GF-D8 (cell line): ENCODE measurements around the gene PIP5KL1.
"Not testable (repeated sequence)": the region's sequence is repeated elsewhere in the genome, so short reads cannot be mapped to it uniquely, and the experiment has no call there.

Source experiments
- DNase-seq: peaks from one replicate; lab custom pipeline; 2025; lab: John Stamatoyannopoulos, UW

The PIP5KL1 gene

GRCh38 chr9:127886401-127886972 is 44.1 kb downstream of the PIP5KL1 start:
- DNase-seq, result no peak

- DNase-seq, result no peak
Observed at GRCh38 chr9:127885508-127886281, 44.9 kb downstream of the PIP5KL1 start.

DNA sequence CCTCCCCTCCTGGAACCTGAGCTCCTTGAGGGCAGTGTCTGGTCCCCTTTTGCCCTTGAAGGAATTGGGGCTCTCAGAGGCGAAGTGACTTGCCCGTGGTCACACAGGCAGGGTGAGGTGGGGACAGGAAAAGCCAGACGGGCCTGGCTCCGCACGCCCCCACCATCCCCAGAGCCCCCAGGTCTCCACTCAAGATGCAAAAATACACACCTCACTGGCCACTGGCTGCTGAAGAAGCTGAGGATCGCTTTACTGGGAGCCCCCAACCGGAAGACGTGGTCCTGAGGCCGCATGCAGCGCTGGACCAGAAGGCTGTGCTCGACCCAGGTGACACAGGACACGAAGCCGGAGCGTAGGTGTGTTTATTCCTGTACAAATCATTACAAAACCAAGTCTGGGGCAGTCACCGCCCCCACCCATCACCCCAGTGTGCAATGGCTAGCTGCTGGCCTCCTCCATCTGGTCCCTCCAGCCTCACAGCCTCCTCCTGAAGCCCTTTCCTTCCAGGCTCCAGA is 45.5 kb downstream of the PIP5KL1 start:
- DNase-seq, result no peak

DNA sequence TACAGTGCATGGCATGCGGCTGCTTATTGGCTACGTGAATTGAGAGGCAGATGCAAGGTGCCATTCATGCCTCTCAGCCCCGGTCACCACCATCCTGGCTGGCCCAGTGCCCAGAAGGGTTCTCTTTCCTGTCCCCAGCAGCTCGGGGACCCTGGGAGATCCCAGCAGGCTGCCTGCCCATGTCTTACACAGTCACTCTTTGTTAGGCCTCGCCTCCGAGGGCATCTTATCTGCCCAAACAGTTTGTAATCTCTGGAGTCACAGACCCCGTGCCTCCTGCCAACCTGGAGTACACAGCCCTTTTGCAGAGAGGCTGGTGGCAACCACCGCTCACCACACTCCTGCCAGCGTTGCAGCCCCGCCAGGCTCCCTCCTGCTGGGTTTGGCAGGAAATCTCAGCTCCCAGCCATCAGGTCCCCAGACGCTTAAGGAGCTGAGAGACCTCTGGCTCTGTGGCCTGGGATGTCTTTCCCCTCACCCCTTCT is 46.1 kb downstream of the PIP5KL1 start:
- DNase-seq, result no peak

- no peak for DNase-seq
Observed at GRCh38 chr9:127883959-127884358, 46.6 kb downstream of the PIP5KL1 start.

- DNase-seq, result not testable (repeated sequence)
Observed at GRCh38 chr9:127881715-127882114, 48.9 kb downstream of the PIP5KL1 start.

DNA sequence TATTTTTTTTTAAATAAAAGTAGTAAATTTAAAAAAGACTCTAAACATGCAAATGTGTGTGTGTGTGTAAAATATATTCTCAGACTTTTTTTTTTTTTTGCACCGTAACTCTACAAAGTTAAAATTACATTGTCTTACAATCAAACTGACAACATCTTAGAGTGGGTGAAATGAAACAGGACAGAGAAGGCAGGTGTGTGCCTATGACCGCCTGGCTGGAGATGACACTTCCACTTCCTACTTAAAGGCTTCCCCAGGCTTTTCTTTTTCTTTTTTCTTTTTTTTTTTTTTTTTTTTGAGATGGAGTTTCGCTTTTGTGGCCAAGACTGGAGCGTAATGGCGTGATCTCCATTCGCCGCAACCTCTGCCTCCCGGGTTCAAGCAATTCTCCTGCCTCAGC is 50.4 kb downstream of the PIP5KL1 start:
- no peak for DNase-seq

GRCh38 chr9:127878652-127879390 is 51.8 kb downstream of the PIP5KL1 start:
- no peak for DNase-seq

DNA sequence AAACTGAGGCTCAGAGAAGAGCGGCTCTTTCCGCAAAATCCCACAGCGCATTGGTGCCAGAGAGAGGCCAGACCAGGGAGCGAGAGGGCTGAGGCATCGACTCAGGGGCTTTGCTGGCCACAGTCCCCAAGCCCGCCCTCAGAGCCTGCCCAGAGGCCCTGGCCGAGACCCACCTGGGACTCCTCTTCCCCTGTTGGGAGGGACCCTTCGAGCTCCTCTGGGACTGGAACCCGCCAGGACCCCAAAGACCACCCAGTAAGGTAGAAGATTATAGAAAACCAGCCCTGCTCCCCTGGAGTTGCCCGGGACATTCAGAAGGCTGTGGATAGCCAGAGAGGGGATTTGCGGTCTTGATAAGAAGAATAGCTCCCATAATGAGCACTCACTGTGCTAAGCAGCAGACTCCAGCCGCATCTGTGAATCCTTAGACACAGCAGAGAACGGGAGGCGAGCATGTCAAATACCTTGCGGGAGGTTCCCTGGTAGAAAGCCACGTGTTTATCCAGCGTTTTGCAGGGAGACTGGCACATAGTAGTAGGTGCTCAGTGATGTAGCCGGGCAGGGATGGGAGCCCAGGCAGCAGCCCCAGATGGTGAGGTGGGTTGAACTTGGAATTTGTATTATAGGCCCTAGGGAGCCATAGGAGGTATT is 52.5 kb downstream of the PIP5KL1 start:
- no peak for DNase-seq

GRCh38 chr9:127877566-127877998 is 53.0 kb downstream of the PIP5KL1 start, which contains the start of gene AK1:
Gene AK1 (minus strand): TSS chr9:127877675. CDS start chr9:127874617, 3,058 bp downstream.
- DNase-seq, result no peak

DNA sequence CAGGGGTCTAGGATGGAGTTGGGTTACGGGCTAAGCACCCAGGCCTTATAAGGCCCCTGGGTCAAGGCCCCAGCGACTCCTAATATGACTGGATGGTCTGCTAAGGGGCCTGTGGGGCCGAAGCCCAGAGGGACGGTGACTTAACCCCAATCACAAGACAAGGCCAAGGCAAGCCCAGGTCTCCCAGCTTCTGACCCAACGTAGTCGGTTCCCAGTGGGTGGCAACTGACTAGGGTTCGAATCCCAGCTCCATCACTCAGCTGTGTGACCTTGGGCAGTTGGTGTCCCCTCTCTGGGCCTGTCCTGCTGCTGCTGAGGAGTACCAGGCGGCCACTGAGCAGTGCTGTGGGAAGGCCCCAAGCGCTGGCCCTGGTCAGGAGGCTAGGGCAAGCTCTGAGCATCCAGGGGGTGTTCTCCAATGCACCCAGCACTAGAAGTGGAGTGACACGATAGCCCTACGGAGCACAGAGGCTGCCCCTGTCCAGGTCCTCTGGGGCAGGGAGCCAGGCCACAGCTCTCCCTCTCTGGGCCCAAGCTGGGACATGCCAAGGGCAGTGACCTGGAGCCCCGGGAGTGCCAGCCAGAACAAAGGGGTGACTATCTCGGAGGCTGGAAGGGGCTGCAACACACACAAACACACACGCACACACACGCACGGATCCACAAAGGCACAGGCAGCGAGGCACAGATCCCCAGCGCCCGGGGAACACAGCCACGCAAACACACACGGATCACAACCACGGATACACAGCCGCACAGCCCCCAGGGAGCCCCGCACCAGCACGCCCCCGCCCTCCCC is 53.6 kb downstream of the PIP5KL1 start:
- DNase-seq, result no peak

GRCh38 chr9:127876026-127876763 is 54.4 kb downstream of the PIP5KL1 start:
- DNase-seq, result no peak

- no peak for DNase-seq
Observed at GRCh38 chr9:127875306-127875966, 55.1 kb downstream of the PIP5KL1 start.

- DNase-seq, result no peak
Observed at GRCh38 chr9:127874301-127875221, 56.0 kb downstream of the PIP5KL1 start.

GRCh38 chr9:127873886-127874285 is 56.7 kb downstream of the PIP5KL1 start:
- no peak for DNase-seq

DNA sequence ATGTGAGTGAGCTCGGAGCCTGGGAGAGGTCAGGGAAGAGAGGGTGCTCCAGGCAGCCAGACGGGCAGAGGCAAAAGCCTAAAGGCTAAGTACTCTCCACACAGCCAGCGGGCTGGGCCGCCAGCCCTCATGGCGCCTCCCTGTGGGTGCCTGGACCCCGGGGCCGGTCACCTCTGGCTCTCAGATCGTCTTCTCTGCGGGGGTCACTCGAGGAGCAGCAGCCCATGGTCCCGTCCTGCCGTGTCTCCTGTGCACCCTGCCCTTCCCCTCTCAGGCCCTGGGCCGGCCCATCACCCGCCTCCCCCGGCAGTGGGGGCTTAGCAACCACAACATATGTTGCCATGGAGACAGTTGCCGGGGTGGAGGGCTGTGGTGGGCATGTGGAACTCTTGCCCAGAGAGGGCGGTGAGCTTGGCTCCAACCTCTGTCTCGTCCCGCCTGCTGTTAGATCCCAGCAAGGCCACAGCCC is 57.3 kb downstream of the PIP5KL1 start:
- no peak for DNase-seq

DNA sequence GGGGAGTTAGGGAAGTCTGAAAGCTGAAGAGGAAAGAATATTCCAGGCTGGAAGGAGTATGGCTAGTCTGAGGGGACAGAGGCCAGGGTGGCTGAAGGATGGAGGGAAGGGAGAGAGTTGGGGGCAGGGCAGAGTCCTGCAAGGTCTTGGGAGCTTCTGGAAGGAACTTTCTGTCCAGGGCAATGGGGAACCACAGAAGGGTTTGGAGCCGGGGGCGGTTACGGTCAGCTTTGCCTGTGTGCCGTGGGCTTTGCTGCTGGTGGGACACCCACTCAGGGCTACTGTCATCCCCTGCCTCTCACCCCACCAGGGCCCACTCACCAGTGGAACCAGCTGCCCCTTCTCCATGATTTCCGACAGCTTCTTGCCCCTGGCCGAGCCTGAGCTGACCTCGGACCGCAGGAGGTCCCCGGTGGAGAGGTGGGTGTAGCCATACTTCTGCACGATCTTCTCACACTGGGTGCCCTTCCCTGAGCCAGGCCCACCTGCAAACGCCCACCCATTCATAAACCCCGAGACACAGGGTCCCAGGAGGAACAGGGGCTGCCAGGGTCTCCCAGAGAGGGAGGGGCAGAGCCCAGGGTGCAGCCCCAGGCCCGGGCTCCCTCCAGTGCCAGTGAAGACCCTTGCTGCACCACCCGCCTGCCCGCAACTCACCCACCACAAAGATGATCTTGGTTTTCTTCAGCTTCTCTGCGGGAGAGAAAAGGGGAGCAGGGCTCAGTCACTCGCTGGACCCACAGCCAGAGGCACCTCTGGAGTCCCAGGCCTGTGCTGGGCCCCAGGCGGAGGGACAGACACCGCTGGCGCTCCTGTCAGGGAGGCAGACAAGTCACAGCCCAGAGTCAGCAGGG is 58.0 kb downstream of the PIP5KL1 start:
- DNase-seq, result no peak

DNA sequence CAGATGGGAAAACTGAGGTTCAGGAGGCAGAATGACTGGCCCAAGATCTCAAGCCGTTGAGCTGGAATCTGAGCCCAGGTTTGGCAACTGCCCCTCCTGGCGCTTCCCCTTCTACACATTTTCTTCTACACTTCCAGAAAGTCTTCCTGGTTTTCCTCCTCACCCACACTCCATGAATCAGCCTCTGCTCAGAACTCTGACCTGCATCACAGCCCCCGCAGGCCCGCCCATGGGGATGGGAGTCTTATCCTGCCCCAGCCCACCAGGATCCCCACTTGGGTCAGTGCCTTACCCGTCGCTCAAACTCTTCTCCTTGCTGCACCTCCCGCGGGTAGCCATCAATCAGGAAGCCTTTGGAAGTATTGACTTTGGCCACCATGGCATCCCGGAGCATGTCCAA is 59.0 kb downstream of the PIP5KL1 start:
- no peak for DNase-seq
